ENCODE data around the gene PPARGC1A.

GRCh38 chr4:23746027-23746426, 143.8 kb downstream of the PPARGC1A start:
- TF ChIP-seq POLR2A (IDR thresholded peaks at IDR 0.05), result no peak
- TF ChIP-seq CTCF (IDR thresholded peaks at IDR 0.05), result no peak

Measured in ovary (tissue), 3 donors.